Endothelial cell of umbilical vein (primary cell): ENCODE results near the gene ARHGAP28. TPM values are rescaled to one million over a fixed set of nuclear protein-coding genes. Genes with fewer than 3 reads are reported as not detected.

Experiments
- BruUV-seq: library from RNA; stranded (reverse); fragments of 400-500 nt; replicated peaks from 2 replicates; lab custom pipeline; 2021; lab: Mats Ljungman, UMichigan
- CTCF ChIA-PET: fragments of 300-600, 350-600 bp; sonication (Branson Sonifier 250); formaldehyde crosslinking; loops from one replicate; lab custom pipeline; 2021; ENCODE audit warnings: antibody characterized with exemption, inconsistent platforms; lab: Charles Lee
- POLR2A ChIA-PET: fragments of 300-600, 350-600 bp; sonication (Branson Sonifier 250); formaldehyde crosslinking; loops from one replicate; lab custom pipeline; 2021; ENCODE audit warnings: antibody characterized with exemption, inconsistent platforms; lab: Charles Lee
- DNase-seq: peaks from one replicate; pipeline ENCODE4 v3.0.0-alpha.2; 2011; ENCODE audit warnings: low read depth, low spot score
- FAIRE-seq: peaks from 2 replicates; lab custom pipeline; 2011; peaks lifted over from hg19 to GRCh38; lab: Jason Lieb, UNC
- H2AFZ ChIP-seq: 2 replicates; pipeline ENCODE4 v1.6.0; 2012; ENCODE audit warnings: low read depth, low read length, control low read depth, inconsistent platforms
- H3K27ac ChIP-seq: 2 replicates; pipeline ENCODE4 v1.5.1; 2011; ENCODE audit warnings: low read depth, mild to moderate bottlenecking, control low read depth, low read length, moderate library complexity; ENCODE audit not compliant: insufficient read depth
- H3K27me3 ChIP-seq, 2 experiments: 2 replicates each; pipeline versions ENCODE4 v1.6.0 to v1.6.1; 2011; ENCODE audit warnings: low read length in 2 of 2, mixed read lengths in 1 of 2; ENCODE audit not compliant: control insufficient read depth in 2 of 2, insufficient read depth in 2 of 2
- H3K36me3 ChIP-seq, 2 experiments: 2 replicates in 1 of 2; 3 replicates in 1 of 2; pipeline ENCODE4 v1.5.1; 2011; ENCODE audit warnings: low read length in 2 of 2, mild to moderate bottlenecking in 1 of 2, moderate library complexity in 1 of 2; ENCODE audit not compliant: control insufficient read depth in 2 of 2, insufficient read depth in 2 of 2; ENCODE audit errors: extremely low read depth in 1 of 2
- H3K4me1 ChIP-seq: 3 replicates; pipeline ENCODE4 v1.5.1; 2011; ENCODE audit warnings: mild to moderate bottlenecking, low read length; ENCODE audit not compliant: control insufficient read depth, insufficient read depth; ENCODE audit errors: extremely low read depth
- H3K4me2 ChIP-seq: 2 replicates; pipeline ENCODE4 v1.6.1; 2011; ENCODE audit warnings: low read length, control low read depth, mixed read lengths; ENCODE audit not compliant: insufficient read depth
- H3K4me3 ChIP-seq, 3 experiments: fragments of 200-600 bp in 1 of 3; sonication (generic), shearing (Covaris generic) in 1 of 3; replicated peaks in 1 of 3; 2 replicates each; pipeline ENCODE4 v1.5.1; 2011 to 2016; ENCODE audit warnings: control low read depth in 3 of 3, low read length in 3 of 3, mild to moderate bottlenecking in 2 of 3, inconsistent platforms in 1 of 3, low read depth in 1 of 3, moderate library complexity in 1 of 3; ENCODE audit not compliant: insufficient read depth in 1 of 3
- H3K79me2 ChIP-seq: 2 replicates; pipeline ENCODE4 v1.6.0; 2012; ENCODE audit warnings: low read length, inconsistent platforms; ENCODE audit not compliant: control insufficient read depth, insufficient read depth
- H3K9ac ChIP-seq: replicated peaks from 2 replicates; pipeline ENCODE3; 2011; ENCODE audit warnings: low read length, control low read depth; ENCODE audit not compliant: insufficient read depth; ENCODE audit errors: extremely low read depth
- H3K9me1 ChIP-seq: replicated peaks from 3 replicates; pipeline ENCODE4 v1.6.0; 2011; ENCODE audit warnings: mild to moderate bottlenecking, low read length; ENCODE audit not compliant: control insufficient read depth, insufficient read depth; ENCODE audit errors: extremely low read depth
- H3K9me3 ChIP-seq: replicated peaks from 2 replicates; pipeline ENCODE4 v1.5.1; 2012; ENCODE audit warnings: low read length, inconsistent platforms; ENCODE audit not compliant: control insufficient read depth, insufficient read depth
- H4K20me1 ChIP-seq: replicated peaks from 2 replicates; pipeline ENCODE3; 2011; ENCODE audit warnings: mild to moderate bottlenecking, low read length; ENCODE audit not compliant: control insufficient read depth, insufficient read depth; ENCODE audit errors: extremely low read depth
- EZH2 ChIP-seq: IDR thresholded peaks from 2 replicates; pipeline ENCODE4 v1.6.1; 2012; ENCODE audit warnings: borderline replicate concordance, low read depth, mild to moderate bottlenecking, moderate library complexity, low read length, inconsistent platforms; ENCODE audit not compliant: severe bottlenecking
- FOS ChIP-seq: IDR thresholded peaks from 2 replicates; pipeline ENCODE4 v1.6.1; 2011; ENCODE audit warnings: mild to moderate bottlenecking, low read length, moderate library complexity, borderline replicate concordance; ENCODE audit not compliant: insufficient read depth
- GATA2 ChIP-seq: IDR thresholded peaks from 2 replicates; pipeline ENCODE4 v1.7.0; 2011; ENCODE audit warnings: low read depth, mild to moderate bottlenecking, moderate library complexity, mixed read lengths, low read length; ENCODE audit not compliant: insufficient read length, insufficient read depth
- JUN ChIP-seq: IDR thresholded peaks from 2 replicates; pipeline ENCODE4 v1.6.1; 2011; ENCODE audit warnings: borderline replicate concordance, low read depth; ENCODE audit not compliant: insufficient read length, insufficient read depth
- MYC ChIP-seq: IDR thresholded peaks from one replicate; pipeline ENCODE4 v1.6.1; 2011; ENCODE audit warnings: mild to moderate bottlenecking, low read depth, low read length
- POLR2A ChIP-seq: IDR thresholded peaks from 2 replicates; pipeline ENCODE4 v1.6.1; 2012; ENCODE audit warnings: low read depth, mild to moderate bottlenecking, control low read depth, low read length
- POLR2AphosphoS5 ChIP-seq: IDR thresholded peaks from 2 replicates; pipeline ENCODE4 v1.6.1; 2012; ENCODE audit warnings: low read depth, mild to moderate bottlenecking, control low read depth, low read length, moderate library complexity; ENCODE audit not compliant: insufficient read depth
- dilution Hi-C: fragments of 300-500 bp; cut with MboI; formaldehyde crosslinking; loops from one replicate; pipeline ENCODE4 v1.15.0; 2019; ENCODE audit warnings: low sequenced_read_pairs; ENCODE audit not compliant: extremely low pct_ligation_motif_present
- intact Hi-C: fragments of 100-400 bp; cut with micrococcal nuclease; formaldehyde crosslinking; loops from one replicate; pipeline ENCODE4 v1.10.0; 2022
- polyA plus RNA-seq, 4 experiments: library from polyadenylated mRNA; depleted of rRNA in 3 of 4; stranded (reverse) in 3 of 4; unstranded in 1 of 4; fragments of >200 nt; gene quantifications; 2 replicates each; pipeline versions ENCODE4 v1.2.1 to v1.2.3, GENCODE V29; 2011 to 2012; ENCODE audit warnings: missing spikeins in 1 of 4
- total RNA-seq: library from RNA; stranded (reverse); gene quantifications from 2 replicates; pipeline ENCODE4 v1.2.3, GENCODE V29; 2021
- TF ChIP-seq, protein P1 (sequence below), 2 donors: IDR thresholded peaks; 1 replicate in 1 of 2; 2 replicates in 1 of 2; pipeline ENCODE4 v1.5.1; 2011; ENCODE audit warnings: low read length in 2 of 2, mild to moderate bottlenecking in 2 of 2, moderate library complexity in 2 of 2, control low read depth in 1 of 2, inconsistent platforms in 1 of 2, low read depth in 1 of 2; ENCODE audit not compliant: insufficient read depth in 1 of 2; ENCODE audit errors: extremely low read depth in 1 of 2
- TF ChIP-seq, protein P2 (sequence below): IDR thresholded peaks from 2 replicates; pipeline ENCODE4 v1.6.1; 2011; ENCODE audit not compliant: insufficient read depth, insufficient read length

The ARHGAP28 gene
- total and polyA plus RNA-seq, 2 donors (not counting 3 experiments of a cell fraction or from before 2014, with no cell fraction given), result 3.8 to 23.4 TPM

DNA sequence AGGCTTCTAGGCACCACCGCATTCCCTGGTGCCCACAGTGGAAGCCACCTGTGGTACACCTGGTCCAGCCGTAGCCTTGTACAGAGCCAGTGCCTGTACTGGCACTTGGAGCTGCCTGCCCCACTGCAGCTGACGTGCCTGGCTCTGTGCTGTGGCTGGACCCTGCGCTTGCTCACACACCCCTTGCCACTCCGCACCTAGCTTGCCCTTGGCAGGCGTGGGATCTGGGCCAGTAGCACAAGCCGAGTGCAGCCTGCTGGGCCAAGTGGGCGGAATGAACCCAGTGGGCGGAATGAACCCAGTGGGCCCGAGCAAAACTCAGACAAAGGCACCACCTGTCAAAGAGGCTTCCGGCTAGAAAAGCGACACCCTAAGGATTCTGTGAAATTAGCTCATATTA is 126.3 kb downstream of the ARHGAP28 start:
- CTCF ChIA-PET, result interaction anchor here (1.6 kb wide), 1 partner anchor 64 kb away, joined by 4 read pairs; no protein-coding TSS in a partner anchor
- dilution Hi-C loops (no loop called here), intact Hi-C loops (no loop called here)
- no peak for FAIRE-seq
- Histone ChIP-seq H3K4me1 (no peaks in the 10 kb centered on the region), H3K9me1 (no peaks in the 10 kb centered on the region), H3K4me3 (no peak overlapping the region), H3K27me3 (no peaks in the 10 kb centered on the region), H4K20me1 (no peaks in the 10 kb centered on the region), H3K79me2 (no peaks in the 10 kb centered on the region), H2AFZ (no peak overlapping the region), H3K27ac (no peak overlapping the region), H3K36me3 (no peaks in the 10 kb centered on the region), H3K4me2 (no peak overlapping the region), H3K9ac (no peak overlapping the region), H3K9me3 (no peaks in the 10 kb centered on the region)
- no peak for DNase-seq
- POLR2A ChIA-PET, result no interaction called here
- no peak for TF ChIP-seq JUN
- TF ChIP-seq POLR2A, result no peak
- no peak for TF ChIP-seq MYC
- TF ChIP-seq, protein P1, sequence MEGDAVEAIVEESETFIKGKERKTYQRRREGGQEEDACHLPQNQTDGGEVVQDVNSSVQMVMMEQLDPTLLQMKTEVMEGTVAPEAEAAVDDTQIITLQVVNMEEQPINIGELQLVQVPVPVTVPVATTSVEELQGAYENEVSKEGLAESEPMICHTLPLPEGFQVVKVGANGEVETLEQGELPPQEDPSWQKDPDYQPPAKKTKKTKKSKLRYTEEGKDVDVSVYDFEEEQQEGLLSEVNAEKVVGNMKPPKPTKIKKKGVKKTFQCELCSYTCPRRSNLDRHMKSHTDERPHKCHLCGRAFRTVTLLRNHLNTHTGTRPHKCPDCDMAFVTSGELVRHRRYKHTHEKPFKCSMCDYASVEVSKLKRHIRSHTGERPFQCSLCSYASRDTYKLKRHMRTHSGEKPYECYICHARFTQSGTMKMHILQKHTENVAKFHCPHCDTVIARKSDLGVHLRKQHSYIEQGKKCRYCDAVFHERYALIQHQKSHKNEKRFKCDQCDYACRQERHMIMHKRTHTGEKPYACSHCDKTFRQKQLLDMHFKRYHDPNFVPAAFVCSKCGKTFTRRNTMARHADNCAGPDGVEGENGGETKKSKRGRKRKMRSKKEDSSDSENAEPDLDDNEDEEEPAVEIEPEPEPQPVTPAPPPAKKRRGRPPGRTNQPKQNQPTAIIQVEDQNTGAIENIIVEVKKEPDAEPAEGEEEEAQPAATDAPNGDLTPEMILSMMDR (IDR thresholded peaks at IDR 0.05; ENCODE audit: extremely low read depth in 1 of 2, insufficient read depth in 1 of 2, low read depth in 1 of 2, low read length in 2 of 2), result no peak
- TF ChIP-seq GATA2, result no peak
- TF ChIP-seq, protein P2, sequence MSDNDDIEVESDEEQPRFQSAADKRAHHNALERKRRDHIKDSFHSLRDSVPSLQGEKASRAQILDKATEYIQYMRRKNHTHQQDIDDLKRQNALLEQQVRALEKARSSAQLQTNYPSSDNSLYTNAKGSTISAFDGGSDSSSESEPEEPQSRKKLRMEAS, result no peak
- TF ChIP-seq FOS, result no peak
- no peak for TF ChIP-seq POLR2AphosphoS5
- no peak for TF ChIP-seq EZH2
- no TSS peak for BruUV-seq
